SH-SY5Y (cell line): ENCODE results near the gene TMEM109.

ENCODE experiments used
- GATA2 ChIP-seq: IDR thresholded peaks from 2 replicates; pipeline ENCODE4 v1.6.1; 2011; ENCODE audit warnings: mild to moderate bottlenecking, low read depth, low read length
- GATA3 ChIP-seq: IDR thresholded peaks from 2 replicates; pipeline ENCODE4 v1.6.1; 2011; ENCODE audit warnings: low read depth, mild to moderate bottlenecking, low read length, moderate library complexity

TMEM109 gene

GRCh38 chr11:60968223-60968622, 54.3 kb downstream of the TMEM109 start:
- no peak for TF ChIP-seq GATA2
- no peak for TF ChIP-seq GATA3

GRCh38 chr11:60970369-60970774, 56.4 kb downstream of the TMEM109 start:
- no peak for TF ChIP-seq GATA3
- TF ChIP-seq GATA2: no peak

- TF ChIP-seq GATA3: no peak
- TF ChIP-seq GATA2: no peak
These were observed 56.9 kb downstream of the TMEM109 start for GRCh38 chr11:60970890-60971289.

- no peak for TF ChIP-seq GATA2
- TF ChIP-seq GATA3: no peak
These were observed 57.6 kb downstream of the TMEM109 start, which contains the start of gene CD6 for GRCh38 chr11:60971520-60971919. Gene CD6, plus strand, starts transcription at chr11:60971680. Its CDS starts 186 bp downstream, at chr11:60971866.

DNA sequence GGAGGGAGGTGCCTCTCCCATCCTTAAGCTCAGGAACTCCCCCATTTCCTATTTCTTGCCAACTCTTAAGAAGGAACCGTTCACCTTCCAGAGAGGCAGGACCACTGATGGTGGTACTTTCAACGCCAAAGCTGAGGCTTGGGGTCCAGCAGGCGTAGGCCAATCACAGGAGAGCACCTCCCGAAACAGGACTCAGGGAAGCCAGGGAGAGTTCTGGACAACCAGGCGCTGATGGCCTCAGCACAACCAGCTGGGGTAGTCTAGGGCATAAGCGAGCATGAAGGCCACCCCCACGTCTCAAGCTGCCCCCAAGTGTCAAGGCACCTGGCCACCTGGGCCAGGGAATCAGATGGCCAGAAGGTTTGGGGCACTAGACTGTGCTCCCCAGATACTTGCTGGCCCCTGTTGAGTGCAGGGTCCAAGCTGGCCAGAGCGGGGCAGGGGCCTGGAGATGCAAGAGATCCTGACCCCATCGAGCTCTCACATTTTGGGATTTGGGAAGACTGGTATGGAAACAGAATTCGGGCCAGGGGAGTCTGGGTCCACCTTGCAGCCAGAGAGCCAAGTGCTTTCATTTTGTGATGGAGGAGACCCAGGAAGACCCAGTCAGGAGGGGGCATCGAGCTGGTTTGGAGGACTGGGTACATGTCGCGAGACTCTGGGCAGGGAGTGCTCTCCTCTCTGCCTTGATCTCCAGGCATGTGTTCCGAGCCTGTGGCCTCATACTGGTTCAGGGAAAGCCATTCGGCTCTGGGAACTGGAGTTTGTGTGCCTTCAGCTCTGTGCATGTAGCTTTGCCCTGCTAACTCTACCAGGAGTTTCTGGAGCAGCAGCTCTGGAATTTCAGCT, 58.4 kb downstream of the TMEM109 start:
- no peak for TF ChIP-seq GATA3
- no peak for TF ChIP-seq GATA2
